ENCODE results near the gene PGAP3.
"Not testable (repeated sequence)": the region's sequence is repeated elsewhere in the genome, so short reads cannot be mapped to it uniquely, and the experiment has no call there.

DNA sequence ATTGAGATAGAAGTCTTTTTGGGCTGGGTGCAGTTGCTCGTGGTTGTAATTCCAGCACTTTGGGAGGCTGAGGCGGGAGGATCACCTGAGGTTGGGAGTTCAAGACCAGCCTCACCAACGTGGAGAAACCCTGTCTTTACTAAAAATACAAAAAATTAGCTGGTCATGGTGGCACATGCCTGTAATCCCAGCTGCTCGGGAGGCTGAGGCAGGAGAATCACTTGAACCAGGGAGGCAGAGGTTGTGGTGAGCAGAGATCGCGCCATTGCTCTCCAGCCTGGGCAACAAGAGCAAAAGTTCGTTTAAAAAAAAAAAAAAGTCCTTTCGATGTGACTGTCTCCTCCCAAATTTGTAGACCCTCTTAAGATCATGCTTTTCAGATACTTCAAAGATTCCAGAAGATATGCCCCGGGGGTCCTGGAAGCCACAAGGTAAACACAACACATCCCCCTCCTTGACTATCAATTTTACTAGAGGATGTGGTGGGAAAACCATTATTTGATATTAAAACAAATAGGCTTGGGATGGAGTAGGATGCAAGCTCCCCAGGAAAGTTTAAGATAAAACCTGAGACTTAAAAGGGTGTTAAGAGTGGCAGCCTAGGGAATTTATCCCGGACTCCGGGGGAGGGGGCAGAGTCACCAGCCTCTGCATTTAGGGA lies 11.4 kb upstream of the PGAP3 start:
- TF ChIP-seq POLR2A (IDR thresholded peaks at IDR 0.05; ENCODE audit: low read length); GATA1 (IDR thresholded peaks at IDR 0.05; ENCODE audit: low read depth, low read length): not testable (repeated sequence)
